Measurements from ENCODE around the gene KLF6. TPM values are rescaled to one million over a fixed set of nuclear protein-coding genes. Genes with fewer than 3 reads are reported as not detected.

The KLF6 gene
- total RNA-seq, 1 donor from 2014 or later, result 319 TPM

DNA sequence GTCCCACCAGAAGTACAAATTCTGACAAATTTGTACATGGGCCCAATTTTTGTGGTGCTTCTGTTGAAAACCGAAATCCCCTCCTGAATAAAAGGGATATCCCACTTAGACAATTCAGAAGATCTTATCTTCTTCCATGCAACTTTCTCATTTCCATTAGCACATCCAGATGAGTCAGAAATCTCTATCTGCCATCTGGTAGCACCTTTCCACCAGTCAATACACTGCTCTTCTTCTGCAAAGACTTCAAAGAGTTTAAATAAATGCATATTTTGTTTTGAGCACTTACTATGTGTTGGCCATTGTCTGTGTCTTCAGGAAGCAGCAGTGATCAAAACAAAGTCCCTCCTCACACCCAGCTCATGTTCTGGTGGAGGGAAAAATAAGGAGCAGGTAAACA lies 12.7 kb upstream of the KLF6 start:
- H3K4me2 ChIP-seq (ENCODE audit: low read length), result no peak overlapping the region
- H3K27ac ChIP-seq (ENCODE audit: low read depth, low read length), result no peak overlapping the region
- H3K9me3 Mint-ChIP-seq (ENCODE audit: unreplicated experiment), result peaks cover 24% of the 10 kb centered on the region
- H3K4me3 ChIP-seq (ENCODE audit: insufficient read depth, low read depth, low read length), result no peak overlapping the region
- no peak overlapping the region for H3K4me3 Mint-ChIP-seq (ENCODE audit: unreplicated experiment)
- no peak overlapping the region for H2AFZ ChIP-seq (ENCODE audit: low read depth, low read length)
- H3K4me1 Mint-ChIP-seq (ENCODE audit: low read depth, unreplicated experiment), result no peaks in the 10 kb centered on the region
- no peak overlapping the region for H3K9ac ChIP-seq (ENCODE audit: low read length)
- H3K9me3 ChIP-seq (ENCODE audit: insufficient read depth, low read depth, low read length), result peaks cover 3% of the 10 kb centered on the region
- H3K27me3 Mint-ChIP-seq (ENCODE audit: low read depth, unreplicated experiment), result no peaks in the 10 kb centered on the region
- DNase-seq (ENCODE audit: low read depth) (no peak), FAIRE-seq (no peak)
- H3K27me3 ChIP-seq (ENCODE audit: insufficient read depth, low read length), result no peaks in the 10 kb centered on the region
- no peaks in the 10 kb centered on the region for H4K20me1 ChIP-seq (ENCODE audit: insufficient read depth, low read length)
- H3K27ac Mint-ChIP-seq (ENCODE audit: unreplicated experiment), result no peak overlapping the region
- no peaks in the 10 kb centered on the region for H3K4me1 ChIP-seq (ENCODE audit: insufficient read depth, low read length)
- TF ChIP-seq, protein P1, sequence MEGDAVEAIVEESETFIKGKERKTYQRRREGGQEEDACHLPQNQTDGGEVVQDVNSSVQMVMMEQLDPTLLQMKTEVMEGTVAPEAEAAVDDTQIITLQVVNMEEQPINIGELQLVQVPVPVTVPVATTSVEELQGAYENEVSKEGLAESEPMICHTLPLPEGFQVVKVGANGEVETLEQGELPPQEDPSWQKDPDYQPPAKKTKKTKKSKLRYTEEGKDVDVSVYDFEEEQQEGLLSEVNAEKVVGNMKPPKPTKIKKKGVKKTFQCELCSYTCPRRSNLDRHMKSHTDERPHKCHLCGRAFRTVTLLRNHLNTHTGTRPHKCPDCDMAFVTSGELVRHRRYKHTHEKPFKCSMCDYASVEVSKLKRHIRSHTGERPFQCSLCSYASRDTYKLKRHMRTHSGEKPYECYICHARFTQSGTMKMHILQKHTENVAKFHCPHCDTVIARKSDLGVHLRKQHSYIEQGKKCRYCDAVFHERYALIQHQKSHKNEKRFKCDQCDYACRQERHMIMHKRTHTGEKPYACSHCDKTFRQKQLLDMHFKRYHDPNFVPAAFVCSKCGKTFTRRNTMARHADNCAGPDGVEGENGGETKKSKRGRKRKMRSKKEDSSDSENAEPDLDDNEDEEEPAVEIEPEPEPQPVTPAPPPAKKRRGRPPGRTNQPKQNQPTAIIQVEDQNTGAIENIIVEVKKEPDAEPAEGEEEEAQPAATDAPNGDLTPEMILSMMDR (IDR thresholded peaks at IDR 0.05; ENCODE audit: insufficient read depth, low read depth, low read length), result no peak
- TF ChIP-seq EZH2 (IDR thresholded peaks at IDR 0.05; ENCODE audit: insufficient read depth, low read length), result no peak
- H3K36me3 ChIP-seq (ENCODE audit: insufficient read depth, low read length), result no peaks in the 10 kb centered on the region
- no peaks in the 10 kb centered on the region for H3K79me2 ChIP-seq (ENCODE audit: insufficient read depth, low read length)
- no peaks in the 10 kb centered on the region for H3K36me3 Mint-ChIP-seq (ENCODE audit: low read depth, unreplicated experiment)

DNA sequence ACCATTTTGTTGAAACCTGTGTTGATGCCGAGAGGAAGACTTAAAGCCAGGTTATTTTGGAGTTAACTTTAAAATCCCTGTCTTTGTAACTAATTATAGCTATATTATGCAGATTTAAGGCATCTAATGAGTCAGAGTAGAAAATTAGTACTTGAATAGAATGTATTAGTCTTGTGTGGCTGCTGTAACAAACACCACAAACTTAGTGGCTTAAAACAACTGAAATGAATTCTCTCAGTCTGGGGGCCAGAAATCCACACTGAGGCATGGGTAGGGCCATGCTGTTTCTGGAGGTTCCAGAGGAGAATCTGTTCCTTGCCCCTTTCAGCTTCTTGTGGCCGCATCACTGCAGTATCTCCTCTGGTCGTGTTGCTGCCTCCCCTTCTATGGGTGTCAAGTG lies 8.5 kb upstream of the KLF6 start:
- Histone ChIP-seq H3K4me1 (ENCODE audit: insufficient read depth, low read length) (no peaks in the 10 kb centered on the region), H3K4me3 (ENCODE audit: insufficient read depth, low read depth, low read length) (no peak overlapping the region), H2AFZ (ENCODE audit: low read depth, low read length) (no peak overlapping the region), H4K20me1 (ENCODE audit: insufficient read depth, low read length) (no peaks in the 10 kb centered on the region), H3K27me3 (ENCODE audit: insufficient read depth, low read length) (no peaks in the 10 kb centered on the region), H3K79me2 (ENCODE audit: insufficient read depth, low read length) (no peaks in the 10 kb centered on the region), H3K36me3 (ENCODE audit: insufficient read depth, low read length) (no peaks in the 10 kb centered on the region), H3K27ac (ENCODE audit: low read depth, low read length) (no peak overlapping the region), H3K9me3 (ENCODE audit: insufficient read depth, low read depth, low read length) (peaks cover 3% of the 10 kb centered on the region), H3K4me2 (ENCODE audit: low read length) (no peak overlapping the region), H3K9ac (ENCODE audit: low read length) (no peak overlapping the region)
- Mint-ChIP-seq H3K4me1 (ENCODE audit: low read depth, unreplicated experiment) (peaks cover 2% of the 10 kb centered on the region), H3K27ac (ENCODE audit: unreplicated experiment) (no peak overlapping the region), H3K36me3 (ENCODE audit: low read depth, unreplicated experiment) (peaks cover 2% of the 10 kb centered on the region), H3K9me3 (ENCODE audit: unreplicated experiment) (peaks cover 32% of the 10 kb centered on the region), H3K27me3 (ENCODE audit: low read depth, unreplicated experiment) (no peaks in the 10 kb centered on the region), H3K4me3 (ENCODE audit: unreplicated experiment) (no peak overlapping the region)
- FAIRE-seq (no peak), DNase-seq (ENCODE audit: low read depth) (no peak)
- TF ChIP-seq, protein P1 (IDR thresholded peaks at IDR 0.05; ENCODE audit: insufficient read depth, low read depth, low read length), result no peak
- TF ChIP-seq EZH2 (IDR thresholded peaks at IDR 0.05; ENCODE audit: insufficient read depth, low read length), result no peak

DNA sequence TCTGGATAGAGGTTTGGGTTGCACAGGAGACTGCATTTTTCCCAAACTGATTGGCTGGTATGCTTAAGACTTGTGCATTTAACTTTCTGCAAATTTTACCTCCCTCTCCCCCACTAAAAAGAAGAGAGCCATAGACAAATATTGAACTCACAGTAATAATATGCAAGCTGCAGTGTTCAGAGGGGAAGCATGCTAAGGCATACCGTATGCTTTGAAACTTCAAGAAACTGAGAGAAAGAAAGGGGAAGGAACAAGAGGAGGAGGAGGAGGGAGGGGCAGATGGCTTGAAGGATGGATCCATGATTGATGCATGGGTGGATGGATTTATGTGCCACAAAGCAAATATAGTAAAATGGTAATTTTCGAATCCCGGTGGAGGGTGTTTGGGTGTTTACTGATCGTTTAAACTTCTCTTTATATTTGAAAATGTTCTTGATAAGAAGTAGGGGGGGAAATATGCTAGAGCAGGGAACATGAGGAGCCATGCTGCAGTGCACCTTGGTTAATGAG lies 7.8 kb upstream of the KLF6 start:
- Histone ChIP-seq H3K27me3 (ENCODE audit: insufficient read depth, low read length) (no peaks in the 10 kb centered on the region), H3K4me1 (ENCODE audit: insufficient read depth, low read length) (no peaks in the 10 kb centered on the region), H3K27ac (ENCODE audit: low read depth, low read length) (no peak overlapping the region), H4K20me1 (ENCODE audit: insufficient read depth, low read length) (no peaks in the 10 kb centered on the region), H3K4me3 (ENCODE audit: insufficient read depth, low read depth, low read length) (no peak overlapping the region), H3K9me3 (ENCODE audit: insufficient read depth, low read depth, low read length) (peaks cover 3% of the 10 kb centered on the region), H3K4me2 (ENCODE audit: low read length) (no peak overlapping the region), H3K79me2 (ENCODE audit: insufficient read depth, low read length) (no peaks in the 10 kb centered on the region), H3K36me3 (ENCODE audit: insufficient read depth, low read length) (no peaks in the 10 kb centered on the region), H2AFZ (ENCODE audit: low read depth, low read length) (no peak overlapping the region), H3K9ac (ENCODE audit: low read length) (no peak overlapping the region)
- no peak for FAIRE-seq
- Mint-ChIP-seq H3K27ac (ENCODE audit: unreplicated experiment) (no peak overlapping the region), H3K4me3 (ENCODE audit: unreplicated experiment) (no peak overlapping the region), H3K36me3 (ENCODE audit: low read depth, unreplicated experiment) (peaks cover 2% of the 10 kb centered on the region), H3K27me3 (ENCODE audit: low read depth, unreplicated experiment) (no peaks in the 10 kb centered on the region), H3K4me1 (ENCODE audit: low read depth, unreplicated experiment) (peaks cover 2% of the 10 kb centered on the region), H3K9me3 (ENCODE audit: unreplicated experiment) (peaks cover 26% of the 10 kb centered on the region)
- DNase-seq (ENCODE audit: low read depth), result no peak
- TF ChIP-seq, protein P1 (IDR thresholded peaks at IDR 0.05; ENCODE audit: insufficient read depth, low read depth, low read length), result no peak
- no peak for TF ChIP-seq EZH2 (IDR thresholded peaks at IDR 0.05; ENCODE audit: insufficient read depth, low read length)

Data from astrocyte (in vitro differentiated cells and primary cell).